Natural killer cell (primary cell): ENCODE data around the gene KSR2. TPM values are rescaled to one million over a fixed set of nuclear protein-coding genes. Genes with fewer than 3 reads are reported as not detected.

Experiments used
- ATAC-seq, 3 donors: fragments of 150-1000 bp in 2 of 3; fragments of 200-7000 bp in 1 of 3; cut with Tn5 transposase; 1 replicate in 1 of 3; 2 replicates in 2 of 3; pipeline ENCODE4 v1.10.0; 2021; ENCODE audit warnings: mild to moderate bottlenecking in 2 of 3, moderate library complexity in 2 of 3
- DNase-seq, 2 donors: peaks; one replicate each; pipeline versions ENCODE4 v3.0.0 to v3.0.0-alpha.2; 2013 to 2021; ENCODE audit warnings: mixed read lengths in 1 of 2
- H3K27ac ChIP-seq: one replicate; pipeline ENCODE4 v1.5.1; 2013; ENCODE audit warnings: mild to moderate bottlenecking, low read length
- H3K27me3 ChIP-seq: one replicate; pipeline ENCODE4 v1.6.1; 2013; ENCODE audit warnings: low read length; ENCODE audit not compliant: control insufficient read depth, insufficient read depth
- H3K36me3 ChIP-seq: one replicate; pipeline ENCODE4 v1.6.1; 2013; ENCODE audit warnings: low read length; ENCODE audit not compliant: control insufficient read depth, insufficient read depth
- H3K4me1 ChIP-seq: one replicate; pipeline ENCODE4 v1.6.1; 2013; ENCODE audit warnings: low read length; ENCODE audit not compliant: control insufficient read depth, insufficient read depth
- H3K4me3 ChIP-seq: one replicate; pipeline ENCODE4 v1.5.1; 2013; ENCODE audit warnings: low read length
- H3K9me3 ChIP-seq: one replicate; pipeline ENCODE4 v1.6.1; 2013; ENCODE audit warnings: low read length; ENCODE audit not compliant: control insufficient read depth, insufficient read depth
- H3K27ac Mint-ChIP-seq, 2 donors: one replicate each; pipeline ENCODE4 v1.8.0; 2022; ENCODE audit warnings: mild to moderate bottlenecking in 2 of 2, mixed read lengths in 2 of 2, moderate library complexity in 1 of 2
- H3K27me3 Mint-ChIP-seq, 2 donors: one replicate each; pipeline ENCODE4 v1.8.0; 2022; ENCODE audit warnings: low read depth in 2 of 2, mixed read lengths in 2 of 2
- H3K36me3 Mint-ChIP-seq: one replicate; pipeline ENCODE4 v1.8.0; 2022; ENCODE audit warnings: mixed read lengths
- H3K4me1 Mint-ChIP-seq, 2 donors: one replicate each; pipeline ENCODE4 v1.8.0; 2022; ENCODE audit warnings: mixed read lengths in 2 of 2
- H3K4me3 Mint-ChIP-seq: one replicate; pipeline ENCODE4 v1.8.0; 2022; ENCODE audit warnings: mild to moderate bottlenecking, moderate library complexity, mixed read lengths
- H3K9me3 Mint-ChIP-seq, 2 donors: one replicate each; pipeline ENCODE4 v1.8.0; 2022; ENCODE audit warnings: mixed read lengths in 2 of 2
- CTCF ChIP-seq: fragments of 200-600 bp; IDR thresholded peaks from one replicate; pipeline ENCODE4 v1.8.0; 2022; ENCODE audit warnings: antibody characterized with exemption
- WGBS: methylation state at CpG from one replicate; pipeline ENCODE4 v1.1.7; 2013; ENCODE audit warnings: missing lambda C conversion rate; ENCODE audit not compliant: insufficient coverage; 5-methylcytosine and 5-hydroxymethylcytosine counted together
- intact Hi-C: fragments of 100-400 bp; cut with micrococcal nuclease; formaldehyde crosslinking; loops from one replicate; pipeline ENCODE4 v1.14.2; 2022
- total RNA-seq, 4 donors: library from RNA; stranded (reverse); fragments of 120-200 nt in 1 of 4; gene quantifications; one replicate each; pipeline versions ENCODE4 v1.2.3 to v1.2.4, GENCODE V29; 2013 to 2022

The KSR2 gene
- total RNA-seq, 3 donors from 2014 or later (not counting 1 experiment from before 2014, with no cell fraction given): not detected

GRCh38 chr12:117882603-117883184 lies 86.1 kb downstream of the KSR2 start:
- TF ChIP-seq CTCF: no peak
- Histone ChIP-seq H3K4me3 (no peak overlapping the region), H3K27me3 (no peaks in the 10 kb centered on the region), H3K9me3 (no peaks in the 10 kb centered on the region), H3K36me3 (no peaks in the 10 kb centered on the region), H3K27ac (no peak overlapping the region), H3K4me1 (no peaks in the 10 kb centered on the region)
- Mint-ChIP-seq H3K9me3 (peaks cover 6 to 8% of the 10 kb centered on the region in 2 donors), H3K27me3 (peaks cover 0 to 15% of the 10 kb centered on the region in 2 donors), H3K4me3 (no peak overlapping the region), H3K36me3 (no peaks in the 10 kb centered on the region), H3K27ac (no peak overlapping the region), H3K4me1 (no peaks in the 10 kb centered on the region)
- ATAC-seq: no peak
- no peak for DNase-seq
- intact Hi-C loops: no loop called here

GRCh38 chr12:117882181-117882580 lies 86.6 kb downstream of the KSR2 start:
- TF ChIP-seq CTCF: no peak
- H3K27me3 ChIP-seq: no peaks in the 10 kb centered on the region
- H3K27ac Mint-ChIP-seq: no peak overlapping the region
- no peak overlapping the region for H3K27ac ChIP-seq
- H3K4me1 Mint-ChIP-seq: no peaks in the 10 kb centered on the region
- H3K36me3 Mint-ChIP-seq: no peaks in the 10 kb centered on the region
- no peaks in the 10 kb centered on the region for H3K4me1 ChIP-seq
- intact Hi-C loops: no loop called here
- ATAC-seq (no peak), DNase-seq (no peak)
- peaks cover 0 to 16% of the 10 kb centered on the region in 2 donors for H3K27me3 Mint-ChIP-seq
- no peak overlapping the region for H3K4me3 Mint-ChIP-seq
- H3K9me3 ChIP-seq: no peaks in the 10 kb centered on the region
- no peaks in the 10 kb centered on the region for H3K36me3 ChIP-seq
- H3K9me3 Mint-ChIP-seq: peaks cover 6 to 8% of the 10 kb centered on the region in 2 donors
- WGBS: no CpG with 5 or more reads among the region's 1 CpG
- H3K4me3 ChIP-seq: no peak overlapping the region

GRCh38 chr12:117881517-117881916 lies 87.3 kb downstream of the KSR2 start:
- Histone ChIP-seq H3K36me3 (no peaks in the 10 kb centered on the region), H3K4me3 (no peak overlapping the region), H3K4me1 (no peaks in the 10 kb centered on the region), H3K27me3 (no peaks in the 10 kb centered on the region), H3K27ac (no peak overlapping the region), H3K9me3 (no peaks in the 10 kb centered on the region)
- H3K4me3 Mint-ChIP-seq: no peak overlapping the region
- H3K4me1 Mint-ChIP-seq: no peaks in the 10 kb centered on the region
- H3K9me3 Mint-ChIP-seq: peaks cover 6 to 8% of the 10 kb centered on the region in 2 donors
- no peak overlapping the region for H3K27ac Mint-ChIP-seq
- H3K27me3 Mint-ChIP-seq: peaks cover 0 to 16% of the 10 kb centered on the region in 2 donors
- ATAC-seq (no peak), DNase-seq (no peak)
- H3K36me3 Mint-ChIP-seq: no peaks in the 10 kb centered on the region
- intact Hi-C loops: no loop called here
- TF ChIP-seq CTCF: no peak

GRCh38 chr12:117878605-117879004 lies 90.2 kb downstream of the KSR2 start:
- Mint-ChIP-seq H3K27me3 (peaks cover 17 to 27% of the 10 kb centered on the region in 2 donors), H3K4me1 (peaks cover 0 to 6% of the 10 kb centered on the region in 2 donors), H3K9me3 (peaks cover 6 to 8% of the 10 kb centered on the region in 2 donors), H3K4me3 (no peak overlapping the region), H3K27ac (no peak overlapping the region), H3K36me3 (no peaks in the 10 kb centered on the region)
- no peak overlapping the region for H3K27ac ChIP-seq
- intact Hi-C loops: no loop called here
- ATAC-seq (no peak), DNase-seq (no peak)
- H3K9me3 ChIP-seq: no peaks in the 10 kb centered on the region
- no peak for TF ChIP-seq CTCF
- no peaks in the 10 kb centered on the region for H3K4me1 ChIP-seq
- 64% methylated on average over 8 of the region's 8 CpGs for WGBS
- H3K27me3 ChIP-seq: peaks cover 6% of the 10 kb centered on the region
- no peak overlapping the region for H3K4me3 ChIP-seq
- no peaks in the 10 kb centered on the region for H3K36me3 ChIP-seq
